ES-I3 (cell line): Measurements from ENCODE around the gene PRR5.

Source experiments
- H3K36me3 ChIP-seq: 2 replicates; pipeline ENCODE4 v1.6.1; 2013; ENCODE audit warnings: mild to moderate bottlenecking, low read length, control low read depth, moderate library complexity; ENCODE audit not compliant: insufficient read depth
- H3K4me1 ChIP-seq: 2 replicates; pipeline ENCODE4 v1.6.1; 2013; ENCODE audit warnings: mild to moderate bottlenecking, control low read depth, low read length; ENCODE audit not compliant: insufficient read depth
- H3K9ac ChIP-seq: 2 replicates; pipeline ENCODE4 v1.6.1; 2013; ENCODE audit warnings: low read depth, mild to moderate bottlenecking, low read length, moderate library complexity
- H3K9me3 ChIP-seq: 2 replicates; pipeline ENCODE4 v1.6.1; 2013; ENCODE audit warnings: mild to moderate bottlenecking, low read length, moderate library complexity; ENCODE audit not compliant: control insufficient read depth, insufficient read depth

PRR5 gene

DNA sequence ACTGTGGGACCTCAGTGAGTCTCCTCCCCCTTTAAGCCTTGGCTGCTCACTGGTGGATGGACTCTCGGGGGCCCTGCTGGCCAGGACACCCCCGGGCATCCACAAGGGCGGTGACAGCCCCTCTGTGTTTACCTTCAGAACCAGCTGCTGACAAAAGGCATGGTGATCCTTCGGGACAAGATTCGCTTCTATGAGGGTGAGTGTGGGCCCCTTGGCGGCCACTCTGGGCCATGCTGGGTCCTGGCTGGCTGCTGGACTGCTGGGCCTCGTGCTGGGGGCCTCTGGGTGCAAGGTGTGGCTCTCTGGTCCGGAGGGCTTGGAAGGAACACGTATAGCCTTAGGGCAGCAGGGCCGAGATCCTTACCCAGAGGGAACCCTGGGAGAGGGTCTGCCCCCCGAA lies 24.4 kb downstream of the PRR5 start:
- Histone ChIP-seq H3K4me1 (no peaks in the 10 kb centered on the region; the same call in 1 of the 2 replicates), H3K9me3 (no peaks in the 10 kb centered on the region), H3K36me3 (no peaks in the 10 kb centered on the region), H3K9ac (no peak overlapping the region)

DNA sequence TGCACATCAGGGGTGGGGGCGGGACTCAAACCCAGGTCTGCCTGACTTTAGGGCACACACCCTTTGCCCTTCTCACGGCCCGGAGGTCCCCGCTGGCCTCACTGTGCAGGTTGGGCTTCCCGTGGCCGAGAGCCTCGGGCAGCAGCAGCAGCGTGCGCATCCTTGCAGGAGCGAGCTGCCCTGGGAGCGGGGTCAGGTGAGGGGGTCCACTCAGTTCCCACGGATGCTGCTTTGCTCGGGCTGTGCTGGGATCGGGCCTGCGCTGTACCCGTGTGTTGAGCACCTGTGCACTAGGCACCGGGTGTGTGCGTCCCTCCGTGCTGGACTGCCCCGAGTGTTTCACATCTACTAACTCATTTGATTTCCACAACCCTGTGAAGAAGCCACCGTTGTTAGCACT lies 25.1 kb downstream of the PRR5 start:
- Histone ChIP-seq H3K9me3 (no peaks in the 10 kb centered on the region), H3K4me1 (no peaks in the 10 kb centered on the region; the same call in 1 of the 2 replicates), H3K36me3 (no peaks in the 10 kb centered on the region), H3K9ac (no peak overlapping the region)

DNA sequence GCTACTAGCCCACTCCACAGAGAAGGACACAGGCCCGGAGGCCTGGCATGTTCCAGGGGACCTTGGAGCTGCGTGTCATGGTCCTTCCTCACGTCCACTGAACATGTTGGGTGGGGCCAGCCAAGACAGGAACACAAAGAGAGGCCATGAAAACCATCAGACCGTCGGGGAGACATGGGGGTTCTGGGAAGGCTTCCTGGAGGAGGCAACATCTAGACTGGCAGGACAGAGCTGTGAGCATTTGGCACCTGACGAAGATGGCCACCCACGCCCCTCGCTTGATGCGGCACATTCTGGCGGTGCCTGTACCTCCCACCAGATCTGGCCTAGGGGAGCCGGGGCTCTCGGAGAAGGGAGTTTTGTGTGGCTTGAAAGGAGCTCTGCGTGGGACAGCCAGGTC lies 25.7 kb downstream of the PRR5 start:
- Histone ChIP-seq H3K9ac (no peak overlapping the region), H3K9me3 (no peaks in the 10 kb centered on the region), H3K36me3 (no peaks in the 10 kb centered on the region), H3K4me1 (no peaks in the 10 kb centered on the region; the same call in 1 of the 2 replicates)

DNA sequence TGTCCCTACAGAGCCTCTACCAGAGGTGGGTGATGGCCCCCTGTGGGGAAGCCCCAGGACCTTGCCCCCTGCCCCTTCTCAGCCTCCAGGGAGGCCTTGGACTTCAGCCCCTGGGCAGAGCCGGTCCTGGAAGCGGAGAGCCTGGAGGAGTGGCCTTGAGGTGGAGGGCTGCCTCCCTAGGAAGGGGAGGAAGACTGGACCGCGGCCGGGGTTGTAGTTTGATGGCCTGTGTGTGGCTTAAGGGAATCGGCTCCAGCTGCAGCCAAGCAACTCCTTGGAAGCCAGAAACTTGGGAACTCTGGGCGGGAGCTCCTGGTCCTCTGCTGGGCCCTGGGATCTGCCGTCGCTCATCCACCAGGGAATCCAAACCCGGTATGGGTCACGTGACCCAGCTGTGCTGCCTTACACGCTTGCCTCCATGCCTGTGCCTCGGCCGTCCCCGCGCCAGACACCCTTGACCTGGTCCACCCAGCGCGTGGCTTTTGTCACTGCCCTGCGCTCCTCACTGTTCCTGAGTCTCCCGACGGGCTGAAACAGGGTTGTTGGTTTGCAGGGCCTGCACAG lies 26.8 kb downstream of the PRR5 start:
- Histone ChIP-seq H3K36me3 (no peaks in the 10 kb centered on the region), H3K9ac (no peak overlapping the region), H3K4me1 (no peaks in the 10 kb centered on the region; the same call in 1 of the 2 replicates), H3K9me3 (no peaks in the 10 kb centered on the region)

DNA sequence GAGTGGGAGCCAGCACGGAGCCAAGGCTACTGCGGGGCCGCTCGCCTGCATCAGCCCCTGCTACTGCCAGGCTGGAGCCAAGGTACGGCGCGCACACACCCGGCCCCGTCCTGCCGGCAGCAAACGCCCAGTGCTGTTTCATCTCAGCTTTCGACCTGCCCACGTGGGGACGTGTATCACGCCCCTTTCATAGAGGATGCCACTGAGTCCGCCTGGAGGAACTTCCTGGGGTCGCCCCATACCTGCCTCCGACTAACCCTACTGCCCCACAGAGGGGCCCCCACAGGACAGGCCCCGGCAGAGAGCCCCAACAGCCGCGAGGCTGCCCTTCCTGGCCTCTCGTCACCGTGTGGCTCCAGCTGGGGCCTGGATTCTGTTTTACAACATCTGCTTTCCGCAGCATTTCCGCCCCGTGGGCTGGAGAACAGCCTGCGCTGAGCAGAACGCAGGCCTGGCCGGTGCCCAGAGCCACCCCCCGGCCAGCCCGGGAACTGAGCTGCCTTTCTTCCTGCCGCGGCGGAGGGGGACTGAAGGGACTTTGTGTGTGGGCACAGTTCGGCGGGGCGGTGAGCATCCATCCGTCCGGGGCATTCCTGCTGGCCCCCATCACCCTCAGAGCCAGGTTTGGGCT lies 27.5 kb downstream of the PRR5 start:
- Histone ChIP-seq H3K9me3 (no peaks in the 10 kb centered on the region), H3K9ac (no peak overlapping the region), H3K36me3 (no peaks in the 10 kb centered on the region), H3K4me1 (no peaks in the 10 kb centered on the region; the same call in 1 of the 2 replicates)

DNA sequence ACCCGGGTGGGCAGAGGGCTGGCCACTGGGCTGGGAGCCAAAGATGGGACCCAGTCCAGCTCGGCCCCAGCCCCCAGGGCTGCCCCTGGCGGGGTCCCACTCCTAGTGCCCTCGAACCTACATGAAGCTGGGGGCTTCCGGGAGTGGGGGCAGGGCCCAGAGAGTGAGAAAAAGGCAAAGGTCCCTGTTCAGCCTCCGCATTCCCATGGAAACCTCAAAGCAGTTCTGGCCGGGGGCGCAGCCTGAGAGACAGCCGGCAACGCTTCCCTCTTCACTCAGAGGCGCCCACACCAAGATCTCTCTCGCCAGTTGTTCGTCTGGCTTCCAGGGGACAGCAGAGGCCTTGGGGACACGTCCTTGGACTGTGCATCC lies 28.0 kb downstream of the PRR5 start:
- Histone ChIP-seq H3K9me3 (no peaks in the 10 kb centered on the region), H3K9ac (no peak overlapping the region), H3K36me3 (no peaks in the 10 kb centered on the region), H3K4me1 (no peaks in the 10 kb centered on the region)

DNA sequence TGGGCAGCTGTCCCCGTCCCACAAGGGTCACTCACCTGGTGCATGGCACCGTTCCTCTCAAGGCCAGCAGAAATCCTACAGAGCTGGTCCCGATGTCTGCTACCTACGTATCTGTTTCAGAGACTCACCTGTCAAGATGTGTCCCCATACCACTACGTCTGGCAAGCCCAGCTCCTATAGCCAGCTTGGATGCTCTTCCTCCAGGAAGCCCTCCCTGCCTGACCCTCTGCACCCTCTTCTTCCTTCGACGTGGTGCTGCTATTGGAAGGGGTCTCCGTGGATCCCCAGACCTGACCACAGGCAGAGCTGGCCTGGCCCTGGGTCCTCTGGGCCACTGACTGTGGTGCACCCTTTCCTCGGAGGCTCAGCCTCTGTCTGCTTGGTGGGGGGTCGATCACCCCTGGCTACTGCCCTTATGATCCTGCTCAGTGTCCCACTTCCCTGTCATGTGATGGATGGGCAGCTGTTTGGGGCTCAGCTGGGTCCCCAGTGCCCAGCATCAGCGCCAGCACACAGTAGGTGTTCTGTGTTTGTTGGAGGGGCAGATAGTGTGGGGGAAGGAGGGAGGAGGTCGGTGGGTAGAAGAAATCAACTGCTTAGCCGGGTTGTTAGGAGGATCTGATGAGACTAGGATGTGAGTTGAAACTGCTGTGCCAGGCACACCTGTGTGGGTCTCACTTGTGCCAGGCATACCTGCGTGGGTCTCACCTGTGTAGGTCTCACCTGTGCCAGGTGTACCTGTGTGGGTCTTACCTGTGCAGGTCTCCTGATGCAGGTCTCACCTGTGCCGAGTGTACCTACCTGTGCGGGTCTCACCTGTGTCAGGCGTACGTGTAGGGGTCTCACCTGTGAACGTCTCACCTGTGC lies 28.7 kb downstream of the PRR5 start:
- Histone ChIP-seq H3K4me1 (no peaks in the 10 kb centered on the region), H3K9me3 (no peaks in the 10 kb centered on the region), H3K9ac (no peak overlapping the region), H3K36me3 (no peaks in the 10 kb centered on the region)

DNA sequence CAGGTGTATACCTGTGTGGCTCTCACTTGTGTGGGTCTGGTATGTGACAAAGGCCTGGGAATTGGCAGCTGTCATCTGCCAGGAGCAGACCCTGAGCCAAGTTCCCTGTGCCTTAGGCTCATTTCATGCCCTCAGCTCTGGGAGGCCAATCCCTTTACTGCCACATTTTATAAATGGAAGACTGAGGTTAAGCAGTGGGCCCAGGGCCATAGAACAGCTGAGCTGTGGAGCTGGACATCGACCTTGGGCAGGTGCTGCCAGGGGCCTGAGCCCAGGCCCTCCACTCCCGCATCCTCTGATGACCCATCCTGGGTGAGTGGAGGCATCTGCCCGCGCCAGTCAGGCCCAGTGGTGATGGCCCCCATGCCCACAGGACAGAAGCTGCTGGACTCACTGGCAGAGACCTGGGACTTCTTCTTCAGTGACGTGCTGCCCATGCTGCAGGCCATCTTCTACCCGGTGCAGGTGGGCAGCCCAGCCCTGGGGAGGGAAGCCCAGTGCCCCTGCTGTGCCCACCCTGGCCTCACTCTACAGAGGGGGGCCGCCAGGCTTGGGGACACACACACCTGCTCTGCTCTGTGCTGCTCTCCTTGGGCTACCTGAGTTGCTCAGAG lies 29.5 kb downstream of the PRR5 start:
- Histone ChIP-seq H3K36me3 (no peaks in the 10 kb centered on the region), H3K4me1 (no peaks in the 10 kb centered on the region), H3K9me3 (no peaks in the 10 kb centered on the region), H3K9ac (no peak overlapping the region)

DNA sequence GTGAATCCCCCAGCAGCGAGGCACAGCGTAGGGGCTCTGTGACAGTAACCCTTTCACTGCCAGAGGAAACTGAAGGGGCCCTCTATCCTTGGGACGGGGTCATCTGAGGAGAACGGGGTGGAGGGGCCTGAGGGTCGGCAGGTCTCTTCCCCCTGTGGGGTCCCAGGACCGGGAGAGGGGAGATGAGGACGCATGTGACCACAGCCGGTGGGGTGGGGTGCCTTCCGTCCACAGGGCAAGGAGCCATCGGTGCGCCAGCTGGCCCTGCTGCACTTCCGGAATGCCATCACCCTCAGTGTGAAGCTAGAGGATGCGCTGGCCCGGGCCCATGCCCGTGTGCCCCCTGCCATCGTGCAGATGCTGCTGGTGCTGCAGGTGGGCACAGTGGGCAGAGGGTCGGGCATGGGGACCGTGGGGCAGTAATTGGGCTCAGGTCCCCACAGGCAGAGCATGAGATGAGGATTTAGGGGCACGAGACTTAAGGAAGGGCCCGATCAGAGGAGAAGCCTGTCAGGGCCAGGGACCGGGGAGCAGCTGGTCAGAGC lies 30.1 kb downstream of the PRR5 start:
- Histone ChIP-seq H3K4me1 (no peaks in the 10 kb centered on the region; the same call in 1 of the 2 replicates), H3K36me3 (no peaks in the 10 kb centered on the region), H3K9ac (no peak overlapping the region), H3K9me3 (no peaks in the 10 kb centered on the region)

DNA sequence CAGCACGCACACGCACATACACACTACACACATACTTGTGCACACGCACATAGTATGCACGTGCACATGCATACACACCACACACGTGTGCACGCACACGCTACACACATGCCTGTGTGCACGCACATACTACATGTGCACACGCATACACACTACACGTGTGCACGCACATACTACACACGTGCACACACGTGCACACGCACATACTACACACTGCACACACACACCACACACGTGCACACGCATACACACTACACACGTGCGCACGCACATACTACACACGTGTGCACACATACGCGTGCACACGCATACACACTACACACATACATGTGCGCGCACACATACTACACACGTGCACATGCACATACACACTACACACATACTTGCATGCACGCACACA lies 30.7 kb downstream of the PRR5 start:
- peaks cover 4% of the 10 kb centered on the region; the same call in 1 of the 2 replicates for H3K4me1 ChIP-seq
- H3K9me3 ChIP-seq: no peaks in the 10 kb centered on the region
- no peaks in the 10 kb centered on the region for H3K36me3 ChIP-seq
- no peak overlapping the region for H3K9ac ChIP-seq

DNA sequence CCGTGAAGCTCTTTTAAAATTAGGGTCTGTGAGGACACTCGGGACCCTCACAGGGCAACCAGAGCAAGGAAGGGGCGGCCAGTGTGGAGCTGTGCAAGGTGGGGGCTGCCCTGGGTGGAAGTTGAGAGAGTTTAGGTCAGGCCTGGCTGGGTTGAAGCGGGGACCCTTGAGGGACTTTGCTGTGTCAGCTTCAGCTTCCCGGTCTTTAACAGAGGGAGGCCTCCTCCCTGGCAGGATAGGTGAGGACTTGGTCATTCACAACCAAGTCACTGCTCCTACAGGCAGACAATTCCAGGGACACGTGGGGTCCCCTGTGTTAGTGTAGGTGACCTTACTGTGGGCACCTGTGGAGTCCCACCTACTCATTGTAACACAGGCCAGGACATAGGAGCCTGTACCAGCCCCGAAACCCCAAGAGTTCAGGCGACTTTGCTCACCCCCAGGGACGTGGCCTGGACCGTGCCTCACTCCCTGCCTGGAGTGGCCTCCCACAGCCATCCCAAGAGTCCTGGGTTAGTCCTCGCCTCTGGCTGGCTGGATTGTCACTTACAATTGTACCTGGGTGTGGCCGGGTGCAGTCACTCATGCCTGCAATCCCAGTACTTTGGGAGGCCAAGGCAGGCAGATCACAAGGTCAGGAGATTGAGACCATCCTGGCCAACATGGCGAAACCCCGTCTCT lies 31.6 kb downstream of the PRR5 start:
- no peaks in the 10 kb centered on the region for H3K9me3 ChIP-seq
- H3K36me3 ChIP-seq: no peaks in the 10 kb centered on the region
- H3K9ac ChIP-seq: no peak overlapping the region
- H3K4me1 ChIP-seq: peaks cover 13% of the 10 kb centered on the region; the same call in 1 of the 2 replicates

DNA sequence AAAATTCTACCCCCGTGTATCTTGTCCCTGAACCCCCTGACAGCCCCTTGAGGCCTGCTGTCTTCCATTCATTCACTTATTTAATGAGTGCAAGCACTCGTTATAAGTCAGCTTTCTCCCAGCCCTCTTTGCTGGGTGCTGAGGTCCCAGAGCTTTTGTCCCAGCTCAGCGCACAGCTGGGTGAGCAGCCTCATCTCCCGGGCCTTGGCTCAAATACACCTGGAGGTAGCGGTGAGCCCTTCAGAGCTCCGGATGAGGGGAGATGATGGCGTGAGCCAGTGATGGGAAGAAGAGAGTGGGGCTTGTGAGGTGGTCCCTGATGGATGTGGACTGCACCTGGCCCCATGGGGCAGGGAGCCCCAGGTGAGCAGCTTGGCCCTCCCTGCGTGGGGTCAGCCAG lies 32.3 kb downstream of the PRR5 start:
- Histone ChIP-seq H3K9ac (no peak overlapping the region), H3K36me3 (no peaks in the 10 kb centered on the region), H3K4me1 (peaks cover 18% of the 10 kb centered on the region; the same call in 1 of the 2 replicates), H3K9me3 (no peaks in the 10 kb centered on the region)

DNA sequence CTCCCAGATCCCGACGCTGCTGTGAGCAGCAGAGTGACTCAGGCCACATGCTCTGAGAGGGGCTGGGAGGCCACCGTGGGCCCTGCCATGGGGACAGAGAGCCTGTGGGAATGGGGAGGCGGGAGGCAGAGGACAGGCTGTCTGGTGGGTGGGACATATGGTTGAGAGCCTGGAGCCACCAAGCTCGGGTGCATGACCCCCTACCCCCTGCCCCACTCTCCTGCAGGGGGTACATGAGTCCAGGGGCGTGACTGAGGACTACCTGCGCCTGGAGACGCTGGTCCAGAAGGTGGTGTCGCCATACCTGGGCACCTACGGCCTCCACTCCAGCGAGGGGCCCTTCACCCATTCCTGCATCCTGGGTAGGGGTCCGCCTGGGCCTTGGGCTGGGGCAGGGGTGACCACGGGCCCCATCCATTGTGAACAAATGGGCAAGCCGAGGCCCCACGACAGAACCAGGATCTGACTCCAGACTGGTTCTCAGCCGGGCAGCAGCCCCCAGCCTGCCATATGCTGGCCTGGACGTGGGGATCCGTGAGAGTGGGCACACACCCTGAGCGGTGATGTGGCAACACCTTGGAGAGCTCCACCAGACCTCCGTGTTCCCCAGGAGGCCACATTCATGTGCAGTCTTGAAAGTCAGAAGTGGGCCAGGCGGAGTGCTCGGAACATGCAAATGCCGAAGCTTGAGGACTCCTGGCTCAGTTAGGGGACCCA lies 33.0 kb downstream of the PRR5 start:
- H3K36me3 ChIP-seq: no peaks in the 10 kb centered on the region
- H3K4me1 ChIP-seq: peaks cover 24% of the 10 kb centered on the region; the same call in 1 of the 2 replicates
- H3K9ac ChIP-seq: no peak overlapping the region
- no peaks in the 10 kb centered on the region for H3K9me3 ChIP-seq
